GM06990 (cell line): ENCODE data around the gene DUOX1.

Source experiments
- DNase-seq: peaks from one replicate; pipeline ENCODE4 v3.0.0-alpha.2; 2011; ENCODE audit not compliant: insufficient read length; ENCODE audit errors: extremely low read depth
- H3K27me3 ChIP-seq: replicated peaks from 2 replicates; pipeline ENCODE4 v1.6.0; 2011; ENCODE audit warnings: low read length; ENCODE audit not compliant: control insufficient read depth, insufficient read depth
- H3K36me3 ChIP-seq: 2 replicates; pipeline ENCODE4 v1.5.1; 2011; ENCODE audit warnings: low read length; ENCODE audit not compliant: control insufficient read depth, insufficient read depth
- H3K4me3 ChIP-seq: replicated peaks from 2 replicates; pipeline ENCODE4 v1.5.1; 2011; ENCODE audit warnings: low read depth, mild to moderate bottlenecking, control low read depth, low read length
- TF ChIP-seq, protein P1 (sequence below): IDR thresholded peaks from 2 replicates; pipeline ENCODE4 v1.5.1; 2011; ENCODE audit warnings: low read length, control low read depth, mild to moderate bottlenecking, inconsistent platforms; ENCODE audit not compliant: insufficient read depth, poor library complexity, severe bottlenecking

Gene DUOX1

DNA sequence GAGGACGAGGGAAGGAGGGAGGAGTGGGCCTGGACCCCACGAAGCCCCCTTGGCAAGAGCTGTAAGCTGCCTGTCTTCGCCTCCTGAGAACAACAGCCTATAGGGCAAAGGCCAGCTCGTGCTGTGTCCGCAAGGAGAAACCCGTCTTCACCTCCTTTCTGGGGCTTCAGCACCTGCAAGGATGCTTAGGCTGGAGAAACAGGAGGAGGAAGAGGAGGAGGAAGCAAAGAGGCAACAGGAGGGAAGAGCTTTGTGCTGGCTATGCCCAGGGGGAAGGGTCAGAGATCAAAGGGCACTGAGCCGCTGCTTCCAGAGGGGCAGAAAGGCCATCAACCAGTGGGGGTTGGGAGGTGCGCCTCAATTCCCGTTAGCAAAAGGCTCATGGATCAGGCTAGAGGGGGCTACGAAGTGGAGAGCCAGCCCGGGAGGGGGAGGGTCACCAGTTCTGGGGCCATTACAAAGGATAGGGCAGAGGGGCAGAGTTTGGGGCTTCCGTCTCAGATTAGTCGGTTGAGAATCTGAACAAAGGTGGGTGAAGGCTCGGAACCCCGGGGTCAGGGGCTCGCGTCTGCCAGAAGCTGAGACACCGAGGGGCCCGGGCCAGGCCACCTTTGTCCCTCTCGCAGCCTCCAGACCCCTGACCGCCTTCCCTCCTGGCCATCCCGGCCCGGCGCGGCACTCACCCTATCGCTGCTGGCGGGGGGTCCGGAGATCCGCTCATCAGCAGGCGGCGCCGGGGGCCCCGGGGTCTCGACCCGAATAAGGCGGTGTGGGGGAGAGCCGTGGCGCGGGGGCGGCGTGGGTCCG, 57.2 kb downstream of the DUOX1 start:
- peak overlapping the region; percentile 48 for H3K4me3 ChIP-seq
- no peak for DNase-seq

DNA sequence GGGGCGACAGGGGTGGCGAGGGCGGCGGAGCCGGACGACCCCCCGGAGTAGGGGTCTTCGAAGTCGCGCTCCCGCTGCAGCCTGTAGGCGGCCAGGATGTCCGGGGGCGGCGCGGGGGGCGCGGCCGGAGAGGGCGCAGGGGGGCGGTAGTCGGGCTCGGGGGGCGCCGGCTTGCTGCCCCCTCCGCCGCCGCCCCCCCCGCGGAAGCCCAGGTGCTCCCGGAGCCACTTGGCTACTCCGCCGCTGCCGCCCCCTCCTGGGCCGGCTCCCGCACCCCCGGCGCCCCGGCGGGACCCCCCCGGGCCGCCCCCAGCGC, 57.7 kb downstream of the DUOX1 start:
- Histone ChIP-seq H3K36me3 (no peaks in the 10 kb centered on the region), H3K27me3 (no peaks in the 10 kb centered on the region; the same call in 1 of the 2 replicates), H3K4me3 (peak overlapping the region; percentile 48)
- no peak for DNase-seq
- TF ChIP-seq, protein P1, sequence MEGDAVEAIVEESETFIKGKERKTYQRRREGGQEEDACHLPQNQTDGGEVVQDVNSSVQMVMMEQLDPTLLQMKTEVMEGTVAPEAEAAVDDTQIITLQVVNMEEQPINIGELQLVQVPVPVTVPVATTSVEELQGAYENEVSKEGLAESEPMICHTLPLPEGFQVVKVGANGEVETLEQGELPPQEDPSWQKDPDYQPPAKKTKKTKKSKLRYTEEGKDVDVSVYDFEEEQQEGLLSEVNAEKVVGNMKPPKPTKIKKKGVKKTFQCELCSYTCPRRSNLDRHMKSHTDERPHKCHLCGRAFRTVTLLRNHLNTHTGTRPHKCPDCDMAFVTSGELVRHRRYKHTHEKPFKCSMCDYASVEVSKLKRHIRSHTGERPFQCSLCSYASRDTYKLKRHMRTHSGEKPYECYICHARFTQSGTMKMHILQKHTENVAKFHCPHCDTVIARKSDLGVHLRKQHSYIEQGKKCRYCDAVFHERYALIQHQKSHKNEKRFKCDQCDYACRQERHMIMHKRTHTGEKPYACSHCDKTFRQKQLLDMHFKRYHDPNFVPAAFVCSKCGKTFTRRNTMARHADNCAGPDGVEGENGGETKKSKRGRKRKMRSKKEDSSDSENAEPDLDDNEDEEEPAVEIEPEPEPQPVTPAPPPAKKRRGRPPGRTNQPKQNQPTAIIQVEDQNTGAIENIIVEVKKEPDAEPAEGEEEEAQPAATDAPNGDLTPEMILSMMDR = no peak

More for the DNA sequence above, 57.2 kb downstream of the DUOX1 start:
- TF ChIP-seq, protein P1 = no peak
- no peaks in the 10 kb centered on the region for H3K36me3 ChIP-seq
- no peaks in the 10 kb centered on the region; the same call in 1 of the 2 replicates for H3K27me3 ChIP-seq

DNA sequence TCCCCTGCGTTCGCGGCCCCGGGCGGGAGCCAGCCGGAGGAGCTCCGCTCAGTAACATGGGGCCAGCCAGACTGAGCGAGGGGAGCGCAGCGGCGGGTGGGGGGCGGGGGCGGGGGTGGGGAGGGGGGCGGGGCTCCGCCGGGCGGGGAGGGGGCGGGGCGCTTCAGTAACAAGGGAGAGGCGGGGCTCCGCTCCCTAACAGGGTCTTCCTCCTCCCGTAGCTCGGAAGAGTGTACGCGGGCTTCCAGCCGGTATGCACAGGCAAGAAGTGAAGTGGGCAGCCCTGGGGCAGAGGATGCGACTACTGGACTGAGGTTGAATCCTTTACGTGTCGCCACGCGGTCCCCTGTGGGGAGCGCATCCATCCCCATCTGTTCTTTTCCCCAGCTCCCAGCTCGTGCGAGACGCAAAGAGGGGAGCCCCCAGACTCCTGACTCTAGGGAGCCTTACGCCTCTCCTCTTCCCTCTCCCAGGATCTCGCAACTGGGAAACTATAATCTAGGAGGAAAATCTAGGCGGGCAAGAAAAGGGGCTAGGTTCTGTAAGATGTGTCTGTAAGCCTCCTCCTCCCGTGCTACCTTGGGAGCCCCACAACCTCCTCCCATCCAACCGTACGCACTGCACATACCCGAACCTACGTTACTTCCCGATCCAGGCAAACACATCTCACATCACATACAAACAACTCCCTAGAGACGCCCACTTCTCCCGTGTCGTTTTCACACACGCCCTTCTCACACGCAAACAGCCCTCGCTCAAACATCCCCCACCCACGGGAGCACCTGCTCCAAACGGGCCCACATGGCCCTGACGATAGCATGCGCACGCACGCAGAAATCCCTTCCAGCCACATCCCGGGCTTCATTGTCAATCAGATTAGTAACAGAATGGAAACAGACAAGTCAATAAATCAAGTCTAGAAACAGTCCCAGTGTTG, 58.4 kb downstream of the DUOX1 start, which contains the start of gene SHF:
Gene SHF, minus strand, starts transcription at position 73 of the 937 bp plus-strand sequence. Its CDS starts 15 bp downstream, at position 58.
- Histone ChIP-seq H3K36me3 (no peaks in the 10 kb centered on the region), H3K4me3 (peak within 1 kb of the TSS; percentile 64), H3K27me3 (no peaks in the 10 kb centered on the region; the same call in 1 of the 2 replicates)
- TF ChIP-seq, protein P1 = no peak
- no peak for DNase-seq

DNA sequence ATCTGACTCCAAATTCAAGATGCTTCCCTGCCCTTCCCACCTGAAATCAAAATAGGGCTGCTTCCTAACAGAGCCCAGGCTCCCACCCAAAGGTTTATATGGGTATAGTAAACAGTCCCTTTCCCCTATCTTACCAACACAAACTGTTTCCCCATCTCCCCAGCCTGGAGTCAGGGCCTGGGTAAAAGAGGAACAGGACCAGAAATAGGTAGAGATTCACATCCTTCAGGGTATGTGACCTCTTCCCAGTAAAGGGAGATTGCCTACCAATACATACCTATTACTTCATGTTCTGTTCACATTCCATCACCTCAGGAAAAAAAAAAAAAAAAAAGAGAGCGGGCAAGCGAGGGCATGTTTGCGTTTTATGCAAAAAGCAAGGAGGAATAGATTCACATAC, 67.7 kb downstream of the DUOX1 start:
- no peak overlapping the region; the same call in 1 of the 2 replicates for H3K4me3 ChIP-seq
- no peak for DNase-seq
- TF ChIP-seq, protein P1 = no peak
- H3K27me3 ChIP-seq = no peaks in the 10 kb centered on the region
- no peaks in the 10 kb centered on the region for H3K36me3 ChIP-seq

DNA sequence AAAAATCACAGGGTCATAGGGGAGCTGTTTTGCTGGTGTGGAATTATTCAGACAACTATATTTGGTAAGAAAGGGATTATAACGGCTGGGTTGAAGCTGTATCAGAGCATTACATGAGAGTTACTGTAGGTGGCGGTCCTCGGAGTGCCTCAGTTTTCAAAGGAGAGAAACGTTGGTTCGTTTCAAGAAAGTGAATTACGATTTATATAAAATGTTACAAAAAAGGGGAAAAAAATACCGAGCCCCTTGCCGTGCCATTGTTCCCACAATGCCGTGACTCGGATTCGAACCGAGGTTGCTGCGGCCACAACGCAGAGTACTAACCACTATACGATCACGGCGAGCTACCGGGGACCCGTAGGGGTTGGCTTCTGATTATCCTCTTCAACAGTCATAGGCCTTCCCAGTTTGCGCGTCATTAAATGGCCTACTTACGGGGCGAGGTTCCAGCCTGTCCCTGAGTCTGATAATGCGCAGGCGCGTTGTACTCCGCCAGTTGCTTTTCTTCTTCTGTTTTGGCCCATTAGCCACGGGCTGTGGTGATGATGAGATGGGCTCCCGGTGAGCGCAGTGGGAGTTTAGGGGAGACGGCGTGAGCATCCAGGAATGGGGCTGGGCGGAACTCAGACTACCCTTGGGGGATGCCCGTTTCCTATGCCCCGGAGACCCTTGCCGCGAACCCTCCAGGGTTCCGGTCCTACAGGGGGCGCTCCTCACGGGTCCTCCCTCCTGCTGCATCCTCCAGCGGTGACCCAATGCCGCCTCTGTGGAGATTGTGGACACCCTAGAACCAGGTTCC, 68.7 kb downstream of the DUOX1 start:
- H3K27me3 ChIP-seq = no peaks in the 10 kb centered on the region
- peak overlapping the region; percentile 84 for H3K4me3 ChIP-seq
- TF ChIP-seq, protein P1 = peak; percentile 94
- DNase-seq = peak; percentile 90
- H3K36me3 ChIP-seq = no peaks in the 10 kb centered on the region
